H1 (cell line): Measurements from ENCODE around the gene APOM.

Experiments
- BRCA1 ChIP-seq: IDR thresholded peaks from 2 replicates; pipeline ENCODE4 v1.6.1; 2012; ENCODE audit warnings: low read depth, low read length, improper control_type of control experiment
- CHD1 ChIP-seq: IDR thresholded peaks from 2 replicates; pipeline ENCODE4 v1.6.1; 2012; ENCODE audit warnings: low read depth, low read length, improper control_type of control experiment
- CHD2 ChIP-seq: IDR thresholded peaks from 2 replicates; pipeline ENCODE4 v1.6.1; 2012; ENCODE audit warnings: low read length, improper control_type of control experiment
- CTCF ChIP-seq, 3 experiments: IDR thresholded peaks; 1 replicate in 2 of 3; 2 replicates in 1 of 3; pipeline versions ENCODE4 v1.5.1 to v1.6.1; 2011; ENCODE audit warnings: low read length in 3 of 3, mild to moderate bottlenecking in 3 of 3, inconsistent platforms in 2 of 3, low read depth in 1 of 3, moderate library complexity in 1 of 3; ENCODE audit not compliant: insufficient read depth in 1 of 3; ENCODE audit errors: control extremely low read depth in 1 of 3
- EZH2 ChIP-seq: fragments of 200-600 bp; sonication (generic); IDR thresholded peaks from 2 replicates; pipeline ENCODE4 v1.7.1; 2012; ENCODE audit warnings: low read depth, mild to moderate bottlenecking, moderate library complexity, low read length, inconsistent platforms; ENCODE audit not compliant: severe bottlenecking
- FOSL1 ChIP-seq: IDR thresholded peaks from 2 replicates; pipeline ENCODE4 v1.6.1; 2011; ENCODE audit warnings: mild to moderate bottlenecking, low read depth, low read length, moderate library complexity; ENCODE audit not compliant: insufficient read depth
- HDAC6 ChIP-seq: IDR thresholded peaks from one replicate; pipeline ENCODE4 v1.7.1; 2012; ENCODE audit warnings: low read depth, mild to moderate bottlenecking, inconsistent platforms, low read length, moderate library complexity
- MAX ChIP-seq: IDR thresholded peaks from 2 replicates; pipeline ENCODE4 v1.6.1; 2012; ENCODE audit warnings: inconsistent platforms
- POLR2A ChIP-seq, 2 experiments: IDR thresholded peaks; 1 replicate in 1 of 2; 2 replicates in 1 of 2; pipeline ENCODE4 v1.6.1; 2011; ENCODE audit warnings: low read depth in 2 of 2, low read length in 2 of 2, mild to moderate bottlenecking in 2 of 2; ENCODE audit errors: control extremely low read depth in 1 of 2
- POLR2AphosphoS5 ChIP-seq: IDR thresholded peaks from 2 replicates; pipeline ENCODE4 v1.6.1; 2011; ENCODE audit warnings: low read depth, low read length
- RFX5 ChIP-seq: IDR thresholded peaks from 2 replicates; pipeline ENCODE4 v1.6.1; 2011; ENCODE audit warnings: low read depth, low read length, improper control_type of control experiment, borderline replicate concordance
- SUZ12 ChIP-seq: fragments of 200-600 bp; sonication (generic); IDR thresholded peaks from 2 replicates; pipeline ENCODE4 v1.6.1; 2012; ENCODE audit warnings: mild to moderate bottlenecking, inconsistent platforms, low read length, moderate library complexity, mixed read lengths

- no peak for TF ChIP-seq CTCF (IDR thresholded peaks at IDR 0.05; ENCODE audit: control extremely low read depth in 1 of 3, insufficient read depth in 1 of 3, low read depth in 1 of 3, low read length in 3 of 3)
- no peak for TF ChIP-seq CHD1
- no peak for TF ChIP-seq RFX5
- TF ChIP-seq POLR2AphosphoS5, result no peak
- TF ChIP-seq POLR2A (IDR thresholded peaks at IDR 0.05; ENCODE audit: control extremely low read depth in 1 of 2, low read depth in 2 of 2, low read length in 2 of 2), result 0 out of 3 replicates have a peak, but pooled peaks of 1 of the 2 experiments have one; percentile 11
- TF ChIP-seq SUZ12, result no peak
- no peak for TF ChIP-seq EZH2
- TF ChIP-seq CHD2, result no peak
- no peak for TF ChIP-seq MAX
- no peak for TF ChIP-seq HDAC6
- TF ChIP-seq FOSL1, result no peak
- TF ChIP-seq BRCA1, result no peak
Measured at GRCh38 chr6:31629014-31629413, 26.7 kb upstream of the APOM start.
